SK-N-SH (cell line): ENCODE results near the gene CSTF2T. TPM values are rescaled to one million over a fixed set of nuclear protein-coding genes. Genes with fewer than 3 reads are reported as not detected.
A peak's percentile ranks its signal among the peaks of the same experiment; 100 is the strongest.

Experiments used
- CTCF ChIA-PET: fragments of 300-600, 350-600 bp; formaldehyde crosslinking; extraction: SDS; loops from one replicate; lab custom pipeline; 2021; lab: Yijun Ruan, JAX
- POLR2A ChIA-PET: fragments of 350-600 bp; sonication (Branson Sonifier 250); formaldehyde crosslinking; extraction: SDS; loops from one replicate; lab custom pipeline; 2020; ENCODE audit warnings: antibody characterized with exemption, inconsistent platforms; lab: Yijun Ruan, JAX
- DNase-seq: peaks from one replicate; pipeline ENCODE4 v3.0.0; 2012
- H2AFZ ChIP-seq: fragments of 200-600 bp; sonication (generic); 2 replicates; pipeline ENCODE4 v1.8.1; 2016; ENCODE audit warnings: antibody characterized with exemption, mild to moderate bottlenecking, low read depth
- H3F3A ChIP-seq: fragments of 200-600 bp; sonication (generic); replicated peaks from 2 replicates; pipeline ENCODE3; 2016; ENCODE audit warnings: antibody characterized with exemption, mild to moderate bottlenecking; ENCODE audit not compliant: insufficient read depth
- H3K27ac ChIP-seq, 2 experiments: fragments of 200-500 bp in 1 of 2; fragments of 200-600 bp in 1 of 2; sonication (Bioruptor generic) in 1 of 2; sonication (generic), shearing (Covaris generic) in 1 of 2; 2 replicates each; pipeline versions ENCODE4 v1.5.1 to v1.6.1; 2014 to 2016; ENCODE audit warnings: low read depth in 2 of 2, inconsistent platforms in 1 of 2, low read length in 1 of 2, mild to moderate bottlenecking in 1 of 2, mixed read lengths in 1 of 2
- H3K27me3 ChIP-seq: fragments of 200-600 bp; sonication (generic), shearing (Covaris generic); 2 replicates; pipeline ENCODE4 v1.6.1; 2016; ENCODE audit warnings: mixed run types; ENCODE audit not compliant: insufficient read depth
- H3K36me3 ChIP-seq, 2 experiments: fragments of 200-500 bp in 1 of 2; fragments of 200-600 bp in 1 of 2; sonication (Bioruptor generic) in 1 of 2; sonication (generic) in 1 of 2; replicated peaks in 1 of 2; 2 replicates each; pipeline versions ENCODE3 to v1.5.1; 2014 to 2016; ENCODE audit warnings: low read length in 1 of 2, mild to moderate bottlenecking in 1 of 2; ENCODE audit not compliant: insufficient read depth in 2 of 2, control insufficient read depth in 1 of 2
- H3K4me1 ChIP-seq, 2 experiments: fragments of 200-500 bp in 1 of 2; fragments of 200-600 bp in 1 of 2; sonication (Bioruptor generic) in 1 of 2; sonication (generic), shearing (Covaris generic) in 1 of 2; 2 replicates each; pipeline versions ENCODE4 v1.5.1 to v1.6.1; 2014 to 2016; ENCODE audit warnings: low read depth in 1 of 2, low read length in 1 of 2, mixed run types in 1 of 2; ENCODE audit not compliant: insufficient read depth in 2 of 2, control insufficient read depth in 1 of 2
- H3K4me2 ChIP-seq: fragments of 200-600 bp; sonication (generic), shearing (Covaris generic); 2 replicates; pipeline ENCODE4 v1.6.1; 2017; ENCODE audit warnings: mixed run types
- H3K4me3 ChIP-seq, 2 experiments: fragments of 200-500 bp in 1 of 2; fragments of 200-600 bp in 1 of 2; sonication (Bioruptor generic) in 1 of 2; sonication (generic), shearing (Covaris generic) in 1 of 2; 2 replicates each; pipeline versions ENCODE4 v1.5.1 to v1.8.1; 2014 to 2016; ENCODE audit warnings: low read depth in 2 of 2, inconsistent platforms in 1 of 2, low read length in 1 of 2, mild to moderate bottlenecking in 1 of 2, mixed read lengths in 1 of 2, moderate library complexity in 1 of 2
- H3K79me2 ChIP-seq: fragments of 200-600 bp; sonication (generic); 2 replicates; pipeline ENCODE4 v1.8.1; 2017; ENCODE audit warnings: mild to moderate bottlenecking; ENCODE audit not compliant: insufficient read depth
- H3K9ac ChIP-seq: fragments of 200-600 bp; sonication (generic); 2 replicates; pipeline ENCODE4 v1.6.1; 2017; ENCODE audit warnings: mixed run types
- H3K9me2 ChIP-seq: fragments of 200-600 bp; sonication (generic); 2 replicates; pipeline ENCODE4 v1.6.1; 2017; ENCODE audit warnings: mixed run types
- H3K9me3 ChIP-seq: fragments of 200-600 bp; sonication (generic); 2 replicates; pipeline ENCODE4 v1.6.1; 2017; ENCODE audit warnings: mixed run types, mild to moderate bottlenecking, moderate library complexity
- H4K20me1 ChIP-seq: fragments of 200-600 bp; sonication (generic); 2 replicates; pipeline ENCODE4 v1.6.1; 2017; ENCODE audit warnings: mild to moderate bottlenecking, mixed run types; ENCODE audit not compliant: insufficient read depth
- EP300 ChIP-seq, 2 experiments: IDR thresholded peaks; 2 replicates each; pipeline versions ENCODE4 v1.4.0 to v1.6.1; 2012; ENCODE audit warnings: borderline replicate concordance in 1 of 2, low read depth in 1 of 2, low read length in 1 of 2
- FOSL2 ChIP-seq: IDR thresholded peaks from 2 replicates; pipeline ENCODE4 v1.4.0; 2012; ENCODE audit warnings: low read depth, mild to moderate bottlenecking, moderate library complexity, borderline replicate concordance
- FOXJ3 ChIP-seq: sonication (generic); formaldehyde crosslinking; IDR thresholded peaks from 2 replicates; pipeline ENCODE4 v1.5.1; 2020; ENCODE audit warnings: mild to moderate bottlenecking, missing genetic modification reagents
- MEF2A ChIP-seq: IDR thresholded peaks from 2 replicates; pipeline ENCODE4 v1.4.0; 2012; ENCODE audit warnings: low read depth, borderline replicate concordance
- NFIC ChIP-seq: IDR thresholded peaks from 2 replicates; pipeline ENCODE4 v1.4.0; 2012; ENCODE audit warnings: borderline replicate concordance
- NRF1 ChIP-seq: IDR thresholded peaks from 2 replicates; pipeline ENCODE4 v1.6.1; 2012; ENCODE audit warnings: low read depth, mild to moderate bottlenecking, low read length
- SMC3 ChIP-seq: IDR thresholded peaks from 2 replicates; pipeline ENCODE4 v1.6.1; 2012; ENCODE audit warnings: low read depth, low read length, improper control_type of control experiment
- TCF12 ChIP-seq: IDR thresholded peaks from 2 replicates; pipeline ENCODE4 v1.4.0; 2012
- YY1 ChIP-seq: IDR thresholded peaks from 2 replicates; pipeline ENCODE4 v1.4.0; 2012; ENCODE audit warnings: low read depth, mild to moderate bottlenecking
- WGBS: methylation state at CpG from one replicate; pipeline ENCODE4 v1.1.6; 2017; ENCODE audit warnings: low lambda C conversion rate; 5-methylcytosine and 5-hydroxymethylcytosine counted together
- polyA plus RNA-seq, 3 experiments: library from polyadenylated mRNA; depleted of rRNA; stranded (reverse); fragments of >200 nt; gene quantifications; 2 replicates each; pipeline ENCODE4 v1.2.3, GENCODE V29; 2012
- TF ChIP-seq, protein P1 (sequence below): IDR thresholded peaks from 2 replicates; pipeline ENCODE4 v1.4.0; 2012; ENCODE audit warnings: low read depth

The CSTF2T gene
- polyA plus RNA-seq, 1 of the 3 experiments (the other 2 are of a cell fraction), result 4.3 TPM

DNA sequence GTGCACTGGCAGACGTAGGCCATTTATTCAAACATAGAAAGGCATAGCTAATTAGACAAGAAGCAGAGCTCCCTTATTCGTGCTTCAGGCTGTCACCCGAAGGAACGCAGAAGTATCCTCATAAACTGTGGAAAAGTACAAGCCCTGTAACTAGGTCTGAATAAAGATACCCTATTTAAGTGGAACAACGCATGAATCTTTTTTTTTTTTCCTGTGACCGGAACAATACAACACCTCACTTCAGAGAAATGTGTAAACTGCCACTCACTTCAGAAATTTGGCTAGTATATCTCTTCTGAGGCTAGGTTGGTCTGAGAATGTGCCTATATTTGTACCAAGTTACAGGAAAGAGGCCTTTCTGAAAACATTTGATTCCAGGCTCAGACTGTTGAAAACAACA, 8.0 kb upstream of the CSTF2T start:
- no peaks in the 10 kb centered on the region for H3F3A ChIP-seq
- WGBS, result 83% methylated on average over 6 of the region's 6 CpGs
- CTCF ChIA-PET, result no interaction called here
- no peak for TF ChIP-seq YY1
- no peak for TF ChIP-seq SMC3
- no peak for TF ChIP-seq FOXJ3 (CRISPR knock-in tag)
- no peak for TF ChIP-seq MEF2A
- no peak overlapping the region for H2AFZ ChIP-seq
- H3K79me2 ChIP-seq, result no peaks in the 10 kb centered on the region
- H3K4me1 ChIP-seq, result no peaks in the 10 kb centered on the region; a peak in 2 of 4 replicates
- H4K20me1 ChIP-seq, result no peaks in the 10 kb centered on the region
- H3K27me3 ChIP-seq, result no peaks in the 10 kb centered on the region
- no peaks in the 10 kb centered on the region for H3K9me2 ChIP-seq
- H3K4me2 ChIP-seq, result no peak overlapping the region
- DNase-seq, result no peak
- no peaks in the 10 kb centered on the region for H3K36me3 ChIP-seq
- H3K9ac ChIP-seq, result no peak overlapping the region
- no peak overlapping the region for H3K4me3 ChIP-seq
- POLR2A ChIA-PET, result no interaction called here
- H3K9me3 ChIP-seq, result no peaks in the 10 kb centered on the region
- H3K27ac ChIP-seq, result no peak overlapping the region

DNA sequence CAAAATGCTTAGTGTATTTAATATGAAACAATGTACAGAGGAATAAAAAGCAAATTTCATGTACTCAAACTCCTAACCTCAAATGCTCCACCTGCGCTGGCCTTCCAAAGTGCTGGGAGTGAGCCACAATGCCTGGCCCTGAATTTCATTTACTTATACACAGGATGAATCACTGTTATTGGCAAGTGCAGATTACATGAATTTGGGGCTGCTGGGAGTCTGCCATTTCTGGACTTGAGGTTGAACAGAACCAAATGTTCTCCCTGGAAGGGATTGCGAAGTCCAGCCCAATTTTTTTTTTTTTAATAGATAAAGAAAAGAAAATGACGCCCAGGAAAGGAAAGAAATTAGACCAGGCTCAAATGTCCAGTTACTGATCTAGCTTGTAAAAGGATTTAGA, 6.8 kb upstream of the CSTF2T start:
- Histone ChIP-seq H3K4me3 (no peak overlapping the region), H3K79me2 (no peaks in the 10 kb centered on the region), H3K4me1 (no peaks in the 10 kb centered on the region; a peak in 2 of 4 replicates), H3F3A (no peaks in the 10 kb centered on the region), H3K9ac (no peak overlapping the region), H3K36me3 (no peaks in the 10 kb centered on the region), H4K20me1 (no peaks in the 10 kb centered on the region), H3K9me3 (no peaks in the 10 kb centered on the region), H3K27me3 (no peaks in the 10 kb centered on the region), H3K9me2 (no peaks in the 10 kb centered on the region), H2AFZ (no peak overlapping the region), H3K4me2 (no peak overlapping the region), H3K27ac (no peak overlapping the region)
- DNase-seq, result no peak
- POLR2A ChIA-PET, result no interaction called here
- TF ChIP-seq FOSL2, result 0 out of 2 replicates have a peak, but pooled peaks have one; percentile 13
- TF ChIP-seq EP300 (IDR thresholded peaks at IDR 0.05; ENCODE audit: borderline replicate concordance in 1 of 2, low read depth in 1 of 2, low read length in 1 of 2), result no peak
- TF ChIP-seq NRF1, result no peak
- no peak for TF ChIP-seq MEF2A
- TF ChIP-seq TCF12, result peak; percentile 32; the same call in 1 of the 2 replicates
- CTCF ChIA-PET, result no interaction called here
- 62% methylated on average over 3 of the region's 3 CpGs for WGBS

DNA sequence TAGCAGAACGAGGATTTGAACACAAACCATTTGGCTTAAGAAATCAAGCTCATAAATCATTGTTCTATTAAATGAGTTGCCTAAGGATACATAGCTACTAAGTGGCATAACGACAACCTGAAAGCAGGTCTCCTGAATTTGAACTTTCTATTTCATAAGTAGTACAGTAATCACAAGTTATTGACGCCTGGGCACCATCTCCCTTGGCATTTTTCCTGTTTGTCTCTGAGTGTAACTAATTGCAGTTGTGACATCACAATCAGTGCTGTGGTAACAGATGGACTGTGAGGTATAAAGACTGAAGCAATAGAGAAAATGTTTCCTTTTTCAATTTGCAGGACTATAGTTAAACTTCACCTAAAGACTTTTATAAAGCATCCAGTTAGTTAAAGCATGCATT, 6.4 kb upstream of the CSTF2T start:
- CTCF ChIA-PET, result no interaction called here
- 70% methylated on average over 3 of the region's 3 CpGs for WGBS
- no peak for DNase-seq

More for the DNA sequence above, 6.4 kb upstream of the CSTF2T start:
- no peak overlapping the region for H3K4me2 ChIP-seq
- POLR2A ChIA-PET, result no interaction called here
- TF ChIP-seq, protein P1, sequence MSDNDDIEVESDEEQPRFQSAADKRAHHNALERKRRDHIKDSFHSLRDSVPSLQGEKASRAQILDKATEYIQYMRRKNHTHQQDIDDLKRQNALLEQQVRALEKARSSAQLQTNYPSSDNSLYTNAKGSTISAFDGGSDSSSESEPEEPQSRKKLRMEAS, result no peak
- no peak for TF ChIP-seq NFIC
- TF ChIP-seq, all 33 proteins: peak for 0
- Histone ChIP-seq H3K27ac (no peak overlapping the region), H3K9me2 (no peaks in the 10 kb centered on the region), H2AFZ (no peak overlapping the region), H3K9ac (no peak overlapping the region), H3K36me3 (no peaks in the 10 kb centered on the region), H3K27me3 (no peaks in the 10 kb centered on the region), H3K79me2 (no peaks in the 10 kb centered on the region), H3K4me1 (no peaks in the 10 kb centered on the region; a peak in 2 of 4 replicates), H3K9me3 (no peaks in the 10 kb centered on the region), H4K20me1 (no peaks in the 10 kb centered on the region), H3F3A (no peaks in the 10 kb centered on the region), H3K4me3 (no peak overlapping the region)
